ENCODE data around the gene GAK. TPM values are rescaled to one million over a fixed set of nuclear protein-coding genes. Genes with fewer than 3 reads are reported as not detected.

The GAK gene
- polyA plus RNA-seq, 1 donor from 2014 or later, result 58.8 TPM

- TF ChIP-seq EZH2 (IDR thresholded peaks at IDR 0.05; ENCODE audit: borderline replicate concordance, insufficient read depth, low read length, poor library complexity, severe bottlenecking), result no peak
- TF ChIP-seq MXI1 (conservative IDR thresholded peaks at IDR 0.05; ENCODE audit: poor library complexity, severe bottlenecking), result no peak
Observed at GRCh38 chr4:966266-967112, 34.4 kb upstream of the GAK start (continued).

- Histone ChIP-seq H3K9me2 (ENCODE audit: insufficient read depth, low read length) (no peaks in the 10 kb centered on the region), H3F3A (ENCODE audit: insufficient read depth, low read length, poor library complexity, severe bottlenecking) (no peaks in the 10 kb centered on the region), H3K36me3 (ENCODE audit: insufficient read depth, low read length) (no peaks in the 10 kb centered on the region), H4K20me1 (ENCODE audit: insufficient read depth) (no peaks in the 10 kb centered on the region), H3K4me3 (ENCODE audit: low read length) (no peak overlapping the region), H2AFZ (ENCODE audit: low read depth, low read length) (no peak overlapping the region), H3K9me3 (ENCODE audit: low read length) (no peaks in the 10 kb centered on the region), H3K4me2 (ENCODE audit: low read length) (no peak overlapping the region), H3K79me2 (replicated peaks; ENCODE audit: insufficient read depth, low read length) (no peaks in the 10 kb centered on the region), H3K27me3 (ENCODE audit: insufficient read depth, low read depth, low read length) (peaks cover 8% of the 10 kb centered on the region), H3K27ac (ENCODE audit: low read length) (no peak overlapping the region), H3K9ac (ENCODE audit: low read length) (no peak overlapping the region)
- TF ChIP-seq RAD21 (conservative IDR thresholded peaks at IDR 0.05) (no peak), TAF1 (IDR thresholded peaks at IDR 0.05; ENCODE audit: low read depth) (no peak), MXI1 (conservative IDR thresholded peaks at IDR 0.05; ENCODE audit: poor library complexity, severe bottlenecking) (no peak), EP300 (conservative IDR thresholded peaks at IDR 0.05; ENCODE audit: poor library complexity, severe bottlenecking) (no peak), POLR2AphosphoS5 (IDR thresholded peaks at IDR 0.05) (no peak), REST (IDR thresholded peaks at IDR 0.05; ENCODE audit: borderline replicate concordance) (no peak), SMC3 (conservative IDR thresholded peaks at IDR 0.05; ENCODE audit: poor library complexity) (no peak), EZH2 (IDR thresholded peaks at IDR 0.05; ENCODE audit: borderline replicate concordance, insufficient read depth, low read length, poor library complexity, severe bottlenecking) (no peak), CTCF (IDR thresholded peaks at IDR 0.05; ENCODE audit: poor library complexity, severe bottlenecking) (no peak)
Observed at GRCh38 chr4:965766-966134, 33.6 kb upstream of the GAK start.
